Right forelimb (tissue), 1 donor: ENCODE measurements around the gene THOC6.
"Not testable (repeated sequence)": the region's sequence is repeated elsewhere in the genome, so short reads cannot be mapped to it uniquely, and the experiment has no call there.

Source experiments
- DNase-seq: peaks from one replicate; pipeline ENCODE4 v3.0.0-alpha.2; 2018

The THOC6 gene

DNA sequence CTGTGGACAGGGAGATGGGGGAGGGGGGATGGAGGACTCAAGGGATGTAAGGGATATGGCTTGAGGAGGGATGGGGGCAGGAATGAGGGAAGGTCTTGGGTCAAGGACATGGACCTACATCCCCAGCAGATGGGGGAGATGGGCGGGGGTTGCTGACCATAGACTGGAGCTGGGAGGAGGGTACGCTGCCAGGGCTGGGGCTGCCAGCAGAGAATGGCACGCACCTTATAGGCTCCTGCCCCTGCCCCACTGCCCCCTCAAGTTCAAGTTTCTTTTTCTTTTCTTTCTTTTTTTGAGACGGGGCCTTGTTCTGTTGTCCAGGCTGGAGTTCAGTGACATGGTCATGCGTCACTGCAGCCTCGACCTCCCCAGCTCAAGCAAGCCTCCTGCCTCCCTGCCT is 52.1 kb downstream of the THOC6 start:
- DNase-seq = not testable (repeated sequence)

DNA sequence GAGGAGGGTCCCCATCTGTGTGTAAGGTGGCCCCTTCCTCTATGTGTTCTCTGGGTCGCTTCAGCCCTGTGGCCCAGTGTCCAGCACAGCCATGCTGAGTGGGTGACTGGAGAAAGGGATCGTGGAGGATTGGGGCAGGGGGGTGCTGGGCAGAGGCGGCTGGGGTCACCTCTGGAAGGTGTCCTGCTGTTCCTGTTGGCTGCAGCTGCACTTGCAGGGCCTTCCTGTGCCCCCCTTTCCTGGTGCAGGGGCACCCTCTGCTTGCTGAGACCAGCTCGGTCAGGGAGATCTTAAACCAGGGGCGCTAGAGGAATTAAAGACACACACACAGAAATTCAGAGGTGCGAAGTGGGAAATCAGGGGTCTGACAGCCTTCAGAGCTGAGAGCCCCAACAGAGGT is 52.7 kb downstream of the THOC6 start:
- DNase-seq = no peak
